ENCODE data around the gene BRD1. TPM values are rescaled to one million over a fixed set of nuclear protein-coding genes. Genes with fewer than 3 reads are reported as not detected.

BRD1 gene
- total RNA-seq, 1 experiment from 2014 or later = 51.2 TPM

DNA sequence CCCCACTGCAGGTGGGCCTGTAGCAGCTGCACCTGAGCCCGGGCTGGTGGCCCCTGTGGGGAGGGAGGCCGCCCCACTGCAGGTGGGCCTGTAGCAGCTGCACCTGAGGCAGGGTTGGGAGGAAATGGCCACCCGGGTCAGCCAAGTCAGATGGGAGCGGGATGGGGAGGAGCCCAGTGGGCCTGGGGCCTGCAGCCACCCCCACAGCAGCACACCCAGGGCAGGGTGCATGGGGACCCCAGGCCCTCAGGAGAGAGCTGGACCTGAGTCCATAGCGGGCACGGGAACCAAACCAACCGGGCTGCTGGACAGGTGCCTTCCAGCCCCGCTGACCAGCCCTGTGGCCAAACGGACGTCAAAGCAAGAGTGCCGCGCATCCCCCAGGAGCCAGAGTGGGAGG, 61.7 kb downstream of the BRD1 start:
- ChIA-PET POLR2A (ENCODE audit: low non-redundant PET) (no interaction called here), CTCF (no interaction called here)
- BruUV-seq (replicated peaks) = no TSS peak
- intact Hi-C loops (cut with micrococcal nuclease; ENCODE audit: unreplicated experiment) = loop anchor here (5.0 kb wide), 1 partner anchor 151 kb away; the partner anchor contains the start of genes ALG12 and CRELD2
- H3K4me1 ChIP-seq (ENCODE audit: insufficient read depth, low read length, poor library complexity, severe bottlenecking) = peaks cover 6% of the 10 kb centered on the region
- peaks cover 9% of the 10 kb centered on the region for H3K9me3 ChIP-seq (ENCODE audit: low read depth, low read length, poor library complexity, severe bottlenecking)
- H3K27ac ChIP-seq (ENCODE audit: low read depth, low read length, poor library complexity, severe bottlenecking) = no peak overlapping the region
- H3K27me3 ChIP-seq (replicated peaks; ENCODE audit: insufficient read depth, low read depth, low read length, poor library complexity) = no peaks in the 10 kb centered on the region
- no peaks in the 10 kb centered on the region for H3K36me3 ChIP-seq (ENCODE audit: insufficient read depth, low read length, poor library complexity, severe bottlenecking)
- TF ChIP-seq EZH2 (IDR thresholded peaks at IDR 0.05; ENCODE audit: borderline replicate concordance, low read depth, low read length, poor library complexity, severe bottlenecking) = no peak
- TF ChIP-seq, protein P1, sequence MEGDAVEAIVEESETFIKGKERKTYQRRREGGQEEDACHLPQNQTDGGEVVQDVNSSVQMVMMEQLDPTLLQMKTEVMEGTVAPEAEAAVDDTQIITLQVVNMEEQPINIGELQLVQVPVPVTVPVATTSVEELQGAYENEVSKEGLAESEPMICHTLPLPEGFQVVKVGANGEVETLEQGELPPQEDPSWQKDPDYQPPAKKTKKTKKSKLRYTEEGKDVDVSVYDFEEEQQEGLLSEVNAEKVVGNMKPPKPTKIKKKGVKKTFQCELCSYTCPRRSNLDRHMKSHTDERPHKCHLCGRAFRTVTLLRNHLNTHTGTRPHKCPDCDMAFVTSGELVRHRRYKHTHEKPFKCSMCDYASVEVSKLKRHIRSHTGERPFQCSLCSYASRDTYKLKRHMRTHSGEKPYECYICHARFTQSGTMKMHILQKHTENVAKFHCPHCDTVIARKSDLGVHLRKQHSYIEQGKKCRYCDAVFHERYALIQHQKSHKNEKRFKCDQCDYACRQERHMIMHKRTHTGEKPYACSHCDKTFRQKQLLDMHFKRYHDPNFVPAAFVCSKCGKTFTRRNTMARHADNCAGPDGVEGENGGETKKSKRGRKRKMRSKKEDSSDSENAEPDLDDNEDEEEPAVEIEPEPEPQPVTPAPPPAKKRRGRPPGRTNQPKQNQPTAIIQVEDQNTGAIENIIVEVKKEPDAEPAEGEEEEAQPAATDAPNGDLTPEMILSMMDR (conservative IDR thresholded peaks at IDR 0.05; ENCODE audit: low read depth, low read length) = no peak
- H3K4me3 ChIP-seq (ENCODE audit: low read depth, low read length, poor library complexity, severe bottlenecking) = no peak overlapping the region
- no peak for DNase-seq (ENCODE audit: low spot score)

GRCh38 chr22:49765091-49765771, 62.4 kb downstream of the BRD1 start:
- H3K27ac ChIP-seq (ENCODE audit: low read depth, low read length, poor library complexity, severe bottlenecking) = no peak overlapping the region
- H3K9me3 ChIP-seq (ENCODE audit: low read depth, low read length, poor library complexity, severe bottlenecking) = peaks cover 9% of the 10 kb centered on the region
- H3K27me3 ChIP-seq (replicated peaks; ENCODE audit: insufficient read depth, low read depth, low read length, poor library complexity) = no peaks in the 10 kb centered on the region
- TF ChIP-seq, protein P1 (conservative IDR thresholded peaks at IDR 0.05; ENCODE audit: low read depth, low read length) = no peak
- no peak for TF ChIP-seq EZH2 (IDR thresholded peaks at IDR 0.05; ENCODE audit: borderline replicate concordance, low read depth, low read length, poor library complexity, severe bottlenecking)
- intact Hi-C loops (cut with micrococcal nuclease; ENCODE audit: unreplicated experiment) = loop anchor here (5.0 kb wide), 1 partner anchor 152 kb away; the partner anchor contains the start of genes ALG12 and CRELD2
- ChIA-PET POLR2A (ENCODE audit: low non-redundant PET) (no interaction called here), CTCF (no interaction called here)
- peaks cover 6% of the 10 kb centered on the region for H3K4me1 ChIP-seq (ENCODE audit: insufficient read depth, low read length, poor library complexity, severe bottlenecking)
- H3K36me3 ChIP-seq (ENCODE audit: insufficient read depth, low read length, poor library complexity, severe bottlenecking) = no peaks in the 10 kb centered on the region
- BruUV-seq (replicated peaks) = no TSS peak
- no peak overlapping the region for H3K4me3 ChIP-seq (ENCODE audit: low read depth, low read length, poor library complexity, severe bottlenecking)
- no peak for DNase-seq (ENCODE audit: low spot score)

- intact Hi-C loops (cut with micrococcal nuclease; ENCODE audit: unreplicated experiment) = no loop called here
- TF ChIP-seq, protein P1 (conservative IDR thresholded peaks at IDR 0.05; ENCODE audit: low read depth, low read length) = no peak
- TF ChIP-seq EZH2 (IDR thresholded peaks at IDR 0.05; ENCODE audit: borderline replicate concordance, low read depth, low read length, poor library complexity, severe bottlenecking) = no peak
- no peaks in the 10 kb centered on the region for H3K27me3 ChIP-seq (replicated peaks; ENCODE audit: insufficient read depth, low read depth, low read length, poor library complexity)
- ChIA-PET POLR2A (ENCODE audit: low non-redundant PET) (no interaction called here), CTCF (no interaction called here)
- no peaks in the 10 kb centered on the region for H3K36me3 ChIP-seq (ENCODE audit: insufficient read depth, low read length, poor library complexity, severe bottlenecking)
- no peak overlapping the region for H3K27ac ChIP-seq (ENCODE audit: low read depth, low read length, poor library complexity, severe bottlenecking)
- peak; percentile 53 for DNase-seq (ENCODE audit: low spot score)
- H3K4me1 ChIP-seq (ENCODE audit: insufficient read depth, low read length, poor library complexity, severe bottlenecking) = peaks cover 6% of the 10 kb centered on the region
- peaks cover 9% of the 10 kb centered on the region for H3K9me3 ChIP-seq (ENCODE audit: low read depth, low read length, poor library complexity, severe bottlenecking)
- no peak overlapping the region for H3K4me3 ChIP-seq (ENCODE audit: low read depth, low read length, poor library complexity, severe bottlenecking)
- no TSS peak for BruUV-seq (replicated peaks)
Observed at GRCh38 chr22:49764127-49764581, 63.5 kb downstream of the BRD1 start.

Data from A673 (cell line).